ENCODE measurements around the gene DIDO1.
"Not testable (repeated sequence)": the region's sequence is repeated elsewhere in the genome, so short reads cannot be mapped to it uniquely, and the experiment has no call there.

Gene DIDO1

DNA sequence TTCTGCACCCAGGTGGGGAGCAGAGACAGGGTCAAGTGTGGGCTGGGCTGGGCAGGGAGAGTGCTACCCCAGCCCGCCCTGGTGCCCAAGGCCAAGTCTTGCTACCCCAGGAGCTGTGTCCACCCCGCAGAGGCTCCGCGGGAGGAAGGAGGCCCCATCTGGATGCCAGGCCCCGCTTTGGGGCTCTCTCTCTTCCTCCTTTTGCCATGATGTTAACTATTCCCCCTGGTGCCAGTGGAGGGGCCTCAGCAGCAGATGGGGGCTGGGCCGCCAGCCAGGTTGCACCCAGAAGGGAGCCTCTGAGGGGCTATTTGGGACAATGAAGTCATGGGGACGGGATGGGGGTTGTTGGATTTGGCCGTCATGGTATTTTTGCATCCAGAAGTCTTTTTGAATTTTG lies 35.5 kb upstream of the DIDO1 start:
- no peak overlapping the region for H3K4me3 ChIP-seq (ENCODE audit: low read depth, low read length)
- TF ChIP-seq, protein P1, sequence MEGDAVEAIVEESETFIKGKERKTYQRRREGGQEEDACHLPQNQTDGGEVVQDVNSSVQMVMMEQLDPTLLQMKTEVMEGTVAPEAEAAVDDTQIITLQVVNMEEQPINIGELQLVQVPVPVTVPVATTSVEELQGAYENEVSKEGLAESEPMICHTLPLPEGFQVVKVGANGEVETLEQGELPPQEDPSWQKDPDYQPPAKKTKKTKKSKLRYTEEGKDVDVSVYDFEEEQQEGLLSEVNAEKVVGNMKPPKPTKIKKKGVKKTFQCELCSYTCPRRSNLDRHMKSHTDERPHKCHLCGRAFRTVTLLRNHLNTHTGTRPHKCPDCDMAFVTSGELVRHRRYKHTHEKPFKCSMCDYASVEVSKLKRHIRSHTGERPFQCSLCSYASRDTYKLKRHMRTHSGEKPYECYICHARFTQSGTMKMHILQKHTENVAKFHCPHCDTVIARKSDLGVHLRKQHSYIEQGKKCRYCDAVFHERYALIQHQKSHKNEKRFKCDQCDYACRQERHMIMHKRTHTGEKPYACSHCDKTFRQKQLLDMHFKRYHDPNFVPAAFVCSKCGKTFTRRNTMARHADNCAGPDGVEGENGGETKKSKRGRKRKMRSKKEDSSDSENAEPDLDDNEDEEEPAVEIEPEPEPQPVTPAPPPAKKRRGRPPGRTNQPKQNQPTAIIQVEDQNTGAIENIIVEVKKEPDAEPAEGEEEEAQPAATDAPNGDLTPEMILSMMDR (IDR thresholded peaks at IDR 0.05; ENCODE audit: low read depth, low read length), result no peak

DNA sequence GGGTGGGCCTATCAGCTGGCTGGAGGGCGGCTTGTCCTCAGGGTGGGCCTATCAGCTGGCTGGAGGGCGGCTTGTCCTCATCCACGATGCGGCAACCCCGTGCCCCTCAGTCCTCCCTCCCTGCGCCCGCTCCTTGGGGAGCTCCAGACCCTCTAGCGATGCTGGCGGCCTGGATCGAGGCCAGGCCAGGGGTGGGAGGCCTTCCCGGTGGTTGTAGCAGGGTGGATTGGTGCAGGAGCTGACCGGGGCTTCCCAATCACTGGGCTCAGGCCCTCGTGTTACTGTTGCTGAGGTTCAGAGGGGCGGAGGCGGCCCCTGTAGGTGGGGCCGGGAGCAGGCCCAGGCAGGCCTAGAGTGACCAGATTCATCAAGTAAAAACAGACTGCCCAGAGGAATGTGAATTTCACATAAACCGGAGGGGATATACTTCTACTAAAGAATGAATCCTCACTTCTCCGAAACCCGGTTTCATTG lies 35.0 kb upstream of the DIDO1 start:
- no peak overlapping the region for H3K4me3 ChIP-seq (ENCODE audit: low read depth, low read length)
- TF ChIP-seq, protein P1 (IDR thresholded peaks at IDR 0.05; ENCODE audit: low read depth, low read length), result no peak

DNA sequence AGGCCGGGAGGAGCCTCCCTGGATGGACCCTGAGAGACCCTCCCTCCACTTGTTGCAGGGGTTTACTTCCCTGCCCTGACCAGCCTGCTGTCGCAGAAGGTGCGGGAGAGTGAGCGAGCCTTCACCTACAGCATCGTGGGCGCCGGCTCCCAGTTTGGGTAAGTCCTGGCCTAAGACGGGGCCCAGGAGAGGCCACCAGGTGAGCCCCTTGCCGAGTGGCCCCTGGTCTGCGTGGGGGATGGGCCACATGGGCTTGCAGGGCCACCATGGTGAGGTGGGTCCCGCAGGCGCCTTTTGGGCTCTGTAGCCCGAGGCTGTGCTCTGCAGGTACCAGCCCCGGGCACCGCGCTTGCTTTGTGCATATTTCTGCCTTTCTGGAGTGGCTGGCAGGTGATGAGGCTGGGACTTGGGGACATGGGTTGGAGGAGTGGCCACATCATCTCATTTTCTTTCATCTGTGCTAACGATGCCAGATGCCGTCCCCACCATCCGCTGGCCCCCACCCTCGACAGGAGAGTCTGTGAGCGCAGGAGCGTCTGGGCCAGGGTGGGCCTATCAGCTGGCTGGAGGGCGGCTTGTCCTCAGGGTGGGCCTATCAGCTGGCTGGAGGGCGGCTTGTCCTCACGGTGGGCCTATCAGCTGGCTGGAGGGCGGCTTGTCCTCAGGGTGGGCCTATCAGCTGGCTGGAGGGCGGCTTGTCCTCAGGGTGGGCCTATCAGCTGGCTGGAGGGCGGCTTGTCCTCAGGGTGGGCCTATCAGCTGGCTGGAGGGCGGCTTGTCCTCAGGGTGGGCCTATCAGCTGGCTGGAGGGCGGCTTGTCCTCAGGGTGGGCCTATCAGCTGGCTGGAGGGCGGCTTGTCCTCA lies 34.4 kb upstream of the DIDO1 start:
- H3K4me3 ChIP-seq (ENCODE audit: low read depth, low read length), result not testable (repeated sequence)

DNA sequence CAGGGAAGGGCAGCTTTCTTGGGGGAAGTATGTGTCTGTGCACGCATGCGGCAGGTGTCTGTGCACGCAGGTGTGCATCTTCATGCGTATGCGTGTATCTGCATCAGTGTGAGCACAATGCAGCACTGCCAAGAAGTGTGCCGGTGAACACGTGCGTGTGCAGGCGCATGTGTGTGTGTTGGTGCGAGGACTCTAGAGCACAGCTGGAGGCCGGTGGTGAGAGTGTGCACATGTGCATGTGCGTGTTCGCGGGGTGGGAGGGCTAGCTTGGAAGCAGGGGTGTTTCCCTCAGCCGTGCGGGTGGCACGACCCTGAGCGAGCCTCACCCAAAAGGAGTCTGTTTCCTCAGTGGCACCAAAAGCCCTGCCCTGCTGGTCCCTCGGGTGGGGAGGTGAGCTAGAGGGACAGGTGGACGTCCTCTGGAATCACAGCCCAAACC lies 33.7 kb upstream of the DIDO1 start:
- TF ChIP-seq, protein P1 (IDR thresholded peaks at IDR 0.05; ENCODE audit: low read depth, low read length), result no peak
- H3K4me3 ChIP-seq (ENCODE audit: low read depth, low read length), result no peak overlapping the region

DNA sequence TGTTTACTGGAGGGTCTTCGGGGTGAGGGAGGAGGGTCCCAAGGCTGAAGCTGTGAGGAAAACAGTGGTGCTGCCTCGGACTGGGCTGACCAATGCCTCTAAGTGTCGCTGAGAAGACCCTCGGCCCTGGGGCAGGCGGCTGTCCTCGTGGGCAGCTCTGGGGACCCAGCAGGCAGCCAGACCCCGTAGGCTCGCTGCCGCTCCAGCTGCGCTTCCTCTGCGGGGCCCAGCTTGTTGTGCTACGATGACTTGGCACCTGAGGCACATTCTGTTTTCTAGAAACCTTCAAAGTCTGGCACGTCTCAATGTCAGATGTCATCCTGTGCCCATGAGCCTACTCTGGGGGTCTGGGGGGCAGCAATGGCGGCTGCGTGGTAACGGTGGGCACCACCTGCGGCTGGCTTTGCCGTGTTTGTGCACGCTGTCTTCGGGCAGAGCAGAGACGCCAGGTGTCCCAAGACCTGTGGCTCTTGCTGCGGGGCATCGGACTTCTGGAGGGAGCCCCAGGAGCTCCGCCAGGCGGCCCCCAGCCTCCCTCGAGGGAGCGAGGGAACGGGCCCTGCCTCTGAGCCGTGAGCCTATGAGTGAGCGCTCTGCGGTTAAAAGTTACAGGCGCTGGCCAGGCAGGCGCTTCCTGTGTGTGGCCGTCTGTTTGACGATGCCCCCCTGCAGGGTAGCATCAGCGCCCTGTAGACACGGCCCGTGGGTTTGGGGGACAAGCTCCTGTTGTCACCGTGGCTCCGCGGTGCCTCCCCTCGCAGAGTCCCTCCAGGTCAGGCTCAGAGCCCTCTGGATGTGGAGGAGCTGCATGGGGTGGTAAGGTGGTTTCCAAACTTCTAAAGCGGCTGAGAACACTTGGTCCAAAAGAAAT lies 33.0 kb upstream of the DIDO1 start:
- H3K4me3 ChIP-seq (ENCODE audit: low read depth, low read length), result no peak overlapping the region
- TF ChIP-seq, protein P1 (IDR thresholded peaks at IDR 0.05; ENCODE audit: low read depth, low read length), result no peak

DNA sequence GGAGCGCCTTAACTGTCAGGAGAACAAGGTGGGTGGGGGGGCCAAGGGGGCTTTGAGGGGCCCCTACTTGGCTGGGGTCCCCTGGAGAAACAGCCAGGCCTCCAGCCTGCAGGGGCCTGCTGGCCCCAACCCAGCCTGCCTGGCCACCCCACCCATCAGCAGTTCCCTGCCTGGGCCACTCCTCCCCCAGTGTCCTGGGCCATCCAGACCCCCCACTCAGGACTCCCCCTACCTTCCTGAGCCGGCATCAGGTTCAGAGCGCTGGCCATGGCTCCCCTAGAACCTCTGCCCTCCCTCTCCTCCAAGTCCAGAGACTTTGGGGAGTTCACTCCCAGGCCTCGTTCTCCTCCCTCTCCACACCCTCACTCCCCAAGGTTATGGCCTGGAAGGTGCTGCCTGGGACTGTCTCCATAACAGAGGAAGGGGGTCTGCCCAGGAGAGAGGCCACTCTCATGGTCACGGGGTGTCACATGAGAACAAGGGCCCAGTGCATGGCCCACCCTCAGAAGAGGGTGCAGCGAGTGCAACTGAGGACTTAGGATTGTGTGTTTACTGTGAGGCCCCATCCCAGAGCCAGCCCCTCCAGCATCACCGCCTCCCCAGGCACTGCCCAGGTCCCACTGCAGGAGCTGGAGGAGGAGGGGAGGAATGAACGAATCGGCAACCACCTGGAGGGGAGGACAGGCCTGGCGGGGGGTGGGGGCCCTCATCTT lies 32.2 kb upstream of the DIDO1 start:
- no peak overlapping the region for H3K4me3 ChIP-seq (ENCODE audit: low read depth, low read length)
- TF ChIP-seq, protein P1 (IDR thresholded peaks at IDR 0.05; ENCODE audit: low read depth, low read length), result no peak
